ENCODE measurements around the gene OVOL1.

- TF ChIP-seq CTCF (IDR thresholded peaks at IDR 0.05) (no peak), POLR2A (IDR thresholded peaks at IDR 0.05) (no peak), POLR2AphosphoS5 (IDR thresholded peaks at IDR 0.05) (no peak)
Measured at GRCh38 chr11:65822776-65823528, 36.1 kb downstream of the OVOL1 start.

Data from upper lobe of left lung (tissue), 4 donors.